Measurements from ENCODE around the gene ADCY5.

Gene ADCY5

GRCh38 chr3:123416173-123416572, 32.7 kb downstream of the ADCY5 start:
- 0 out of 2 replicates have a peak, but pooled peaks cover 2% of the 10 kb centered on the region for H4K20me1 ChIP-seq (ENCODE audit: insufficient read depth, low read length)
- ATAC-seq (ENCODE audit: insufficient read depth, low read depth) = no peak
- no peak overlapping the region for H3K9ac ChIP-seq (ENCODE audit: low read depth, low read length)
- no peaks in the 10 kb centered on the region for H3K79me2 ChIP-seq (ENCODE audit: insufficient read depth, low read length)
- H3K4me1 ChIP-seq (ENCODE audit: insufficient read depth, low read length) = no peaks in the 10 kb centered on the region
- no peak overlapping the region for H3K4me3 ChIP-seq (ENCODE audit: low read depth in 1 of 2, low read length in 2 of 2)
- H3K27me3 ChIP-seq (ENCODE audit: insufficient read depth, low read length, poor library complexity) = peaks cover 16% of the 10 kb centered on the region
- no peak for DNase-seq
- no peak overlapping the region for H2AFZ ChIP-seq (ENCODE audit: low read depth, low read length)
- H3K4me2 ChIP-seq (ENCODE audit: insufficient read depth, low read length) = no peak overlapping the region
- no peaks in the 10 kb centered on the region for H3K36me3 ChIP-seq (ENCODE audit: insufficient read depth, low read length)
- no peaks in the 10 kb centered on the region for H3K9me3 ChIP-seq (ENCODE audit: insufficient read depth, low read length, severe bottlenecking)
- H3K27ac ChIP-seq (ENCODE audit: low read length) = no peak overlapping the region
- no peak for TF ChIP-seq EZH2 (IDR thresholded peaks at IDR 0.05; ENCODE audit: borderline replicate concordance, low read depth, low read length, severe bottlenecking)
- no peak for TF ChIP-seq CTCF (IDR thresholded peaks at IDR 0.05; ENCODE audit: borderline replicate concordance, extremely low read depth, low read length, poor library complexity, severe bottlenecking)

- Histone ChIP-seq H3K4me1 (ENCODE audit: insufficient read depth, low read length) (no peaks in the 10 kb centered on the region), H2AFZ (ENCODE audit: low read depth, low read length) (no peak overlapping the region), H3K9me3 (ENCODE audit: insufficient read depth, low read length, severe bottlenecking) (no peaks in the 10 kb centered on the region), H3K27ac (ENCODE audit: low read length) (no peak overlapping the region), H3K4me2 (ENCODE audit: insufficient read depth, low read length) (no peak overlapping the region), H3K4me3 (ENCODE audit: low read depth in 1 of 2, low read length in 2 of 2) (no peak overlapping the region), H3K79me2 (ENCODE audit: insufficient read depth, low read length) (no peaks in the 10 kb centered on the region), H3K27me3 (ENCODE audit: insufficient read depth, low read length, poor library complexity) (peaks cover 13% of the 10 kb centered on the region), H3K9ac (ENCODE audit: low read depth, low read length) (no peak overlapping the region), H3K36me3 (ENCODE audit: insufficient read depth, low read length) (no peaks in the 10 kb centered on the region), H4K20me1 (ENCODE audit: insufficient read depth, low read length) (0 out of 2 replicates have a peak, but pooled peaks cover 2% of the 10 kb centered on the region)
- no peak for DNase-seq
- no peak for ATAC-seq (ENCODE audit: insufficient read depth, low read depth)
- TF ChIP-seq CTCF (IDR thresholded peaks at IDR 0.05; ENCODE audit: borderline replicate concordance, extremely low read depth, low read length, poor library complexity, severe bottlenecking) (no peak), EZH2 (IDR thresholded peaks at IDR 0.05; ENCODE audit: borderline replicate concordance, low read depth, low read length, severe bottlenecking) (no peak)
Measured at GRCh38 chr3:123414973-123415775, 33.7 kb downstream of the ADCY5 start.

- H2AFZ ChIP-seq (ENCODE audit: low read depth, low read length) = no peak overlapping the region
- H3K27me3 ChIP-seq (ENCODE audit: insufficient read depth, low read length, poor library complexity) = peaks cover 14% of the 10 kb centered on the region
- no peaks in the 10 kb centered on the region for H3K79me2 ChIP-seq (ENCODE audit: insufficient read depth, low read length)
- DNase-seq (no peak), ATAC-seq (ENCODE audit: insufficient read depth, low read depth) (no peak)
- no peak overlapping the region for H3K9ac ChIP-seq (ENCODE audit: low read depth, low read length)
- no peaks in the 10 kb centered on the region for H3K9me3 ChIP-seq (ENCODE audit: insufficient read depth, low read length, severe bottlenecking)
- no peak overlapping the region for H3K27ac ChIP-seq (ENCODE audit: low read length)
- no peak overlapping the region for H3K4me3 ChIP-seq (ENCODE audit: low read depth in 1 of 2, low read length in 2 of 2)
- no peak overlapping the region for H3K4me2 ChIP-seq (ENCODE audit: insufficient read depth, low read length)
- H3K4me1 ChIP-seq (ENCODE audit: insufficient read depth, low read length) = no peaks in the 10 kb centered on the region
- TF ChIP-seq EZH2 (IDR thresholded peaks at IDR 0.05; ENCODE audit: borderline replicate concordance, low read depth, low read length, severe bottlenecking) = no peak
- TF ChIP-seq CTCF (IDR thresholded peaks at IDR 0.05; ENCODE audit: borderline replicate concordance, extremely low read depth, low read length, poor library complexity, severe bottlenecking) = no peak
- no peaks in the 10 kb centered on the region for H4K20me1 ChIP-seq (ENCODE audit: insufficient read depth, low read length)
- no peaks in the 10 kb centered on the region for H3K36me3 ChIP-seq (ENCODE audit: insufficient read depth, low read length)
Measured at GRCh38 chr3:123412811-123413604, 35.9 kb downstream of the ADCY5 start.
